A549 (cell line): Measurements from ENCODE around the gene MATN4. TPM values are rescaled to one million over a fixed set of nuclear protein-coding genes. Genes with fewer than 3 reads are reported as not detected.

Experiments
- ATAC-seq, 2 experiments: fragments of 200-7000 bp in 1 of 2; fragments of >200 bp in 1 of 2; cut with Nextera tagmentation in 1 of 2; cut with Tn5 transposase in 1 of 2; 3 replicates each; pipeline versions ENCODE4 v1.8.0 to v1.9.1; 2018 to 2020; ENCODE audit warnings: mild to moderate bottlenecking in 1 of 2, moderate library complexity in 1 of 2
- CTCF ChIA-PET: fragments of 300-600 bp; sonication (Branson Sonifier 250); formaldehyde crosslinking; extraction: SDS; loops from one replicate; lab custom pipeline; 2021; ENCODE audit warnings: antibody characterized with exemption, inconsistent platforms; lab: Yijun Ruan, JAX
- POLR2A ChIA-PET: fragments of 350-600 bp; formaldehyde crosslinking; extraction: SDS; loops from one replicate; lab custom pipeline; 2021; ENCODE audit warnings: antibody characterized with exemption, inconsistent platforms; lab: Yijun Ruan, JAX
- DNase-seq, 2 experiments: peaks; one replicate each; pipeline versions ENCODE4 v3.0.0 to v3.0.0-alpha.2; 2011 to 2016; ENCODE audit warnings: low read depth in 1 of 2, low spot score in 1 of 2
- FAIRE-seq: peaks from 2 replicates; lab custom pipeline; 2011; peaks lifted over from hg19 to GRCh38; lab: Jason Lieb, UNC
- H3K27ac ChIP-seq, 2 experiments: fragments of >200 bp; sonication (Bioruptor Twin); formaldehyde crosslinking; 3 replicates each; pipeline ENCODE4 v1.5.1; 2016 to 2017
- H3K4me1 ChIP-seq: fragments of >200 bp; sonication (Bioruptor Twin); formaldehyde crosslinking; 3 replicates; pipeline ENCODE4 v1.6.1; 2016
- H3K4me2 ChIP-seq: fragments of >200 bp; sonication (Bioruptor Twin); formaldehyde crosslinking; 3 replicates; pipeline ENCODE4 v1.6.1; 2016
- H3K4me3 ChIP-seq: fragments of >200 bp; sonication (Bioruptor Twin); formaldehyde crosslinking; 3 replicates; pipeline ENCODE4 v1.5.1; 2016
- H3K9me3 ChIP-seq: fragments of >200 bp; sonication (Bioruptor Twin); formaldehyde crosslinking; 3 replicates; pipeline ENCODE4 v1.6.1; 2016
- CBX2 ChIP-seq: fragments of 200-600 bp; sonication (generic); IDR thresholded peaks from 2 replicates; pipeline ENCODE4 v1.6.1; 2016; ENCODE audit warnings: low read depth, mild to moderate bottlenecking, borderline replicate concordance
- CHD4 ChIP-seq: fragments of 200-600 bp; sonication (generic); IDR thresholded peaks from 2 replicates; pipeline ENCODE4 v1.6.1; 2016; ENCODE audit warnings: antibody characterized with exemption, mild to moderate bottlenecking, borderline replicate concordance
- ELK1 ChIP-seq: fragments of 150-350 bp; IDR thresholded peaks from 2 replicates; pipeline ENCODE4 v1.6.1; 2014; ENCODE audit warnings: low read depth, mild to moderate bottlenecking, low read length
- EP300 ChIP-seq, 2 experiments: fragments of >200 bp; sonication (Bioruptor Twin); formaldehyde crosslinking; IDR thresholded peaks; 2 replicates in 1 of 2; 3 replicates in 1 of 2; pipeline ENCODE4 v1.6.1; 2016 to 2017
- ESRRA ChIP-seq: fragments of 150-350 bp; IDR thresholded peaks from 2 replicates; pipeline ENCODE4 v1.6.1; 2014; ENCODE audit warnings: mild to moderate bottlenecking, low read length, borderline replicate concordance
- GATA3 ChIP-seq: IDR thresholded peaks from 2 replicates; pipeline ENCODE4 v1.6.1; 2012; ENCODE audit warnings: borderline replicate concordance
- HEYL ChIP-seq: fragments of 250-450 bp; sonication (Bioruptor Pico); IDR thresholded peaks from 2 replicates; pipeline ENCODE4 v1.8.0; 2021; ENCODE audit warnings: mild to moderate bottlenecking, moderate library complexity
- HOXA7 ChIP-seq: fragments of 250-450 bp; sonication (Bioruptor Pico); IDR thresholded peaks from 2 replicates; pipeline ENCODE4 v1.5.0; 2020; ENCODE audit warnings: mild to moderate bottlenecking, moderate library complexity
- JUN ChIP-seq, 2 experiments: fragments of >200 bp; sonication (Bioruptor Twin); formaldehyde crosslinking; IDR thresholded peaks; 2 replicates in 1 of 2; 3 replicates in 1 of 2; pipeline ENCODE4 v1.6.1; 2016 to 2017
- JUNB ChIP-seq: fragments of >200 bp; sonication (Bioruptor Twin); formaldehyde crosslinking; IDR thresholded peaks from 2 replicates; pipeline ENCODE4 v1.6.1; 2016
- MAFK ChIP-seq: fragments of 450-650 bp; IDR thresholded peaks from 2 replicates; pipeline ENCODE4 v1.6.1; 2014; ENCODE audit not compliant: partially characterized antibody
- MAX ChIP-seq: IDR thresholded peaks from 2 replicates; pipeline ENCODE4 v1.6.1; 2012
- MYC ChIP-seq: IDR thresholded peaks from 2 replicates; pipeline ENCODE4 v1.6.1; 2012; ENCODE audit warnings: mild to moderate bottlenecking, inconsistent platforms, low read length, improper control_type of control experiment, borderline replicate concordance
- NR3C1 ChIP-seq: fragments of >200 bp; sonication (Bioruptor Twin); formaldehyde crosslinking; IDR thresholded peaks from 3 replicates; pipeline ENCODE4 v1.6.1; 2017
- PHF8 ChIP-seq: fragments of 200-600 bp; sonication (generic); IDR thresholded peaks from 2 replicates; pipeline ENCODE4 v1.6.1; 2016; ENCODE audit warnings: low read depth, mild to moderate bottlenecking, antibody characterized with exemption, moderate library complexity, borderline replicate concordance
- POLR2AphosphoS2 ChIP-seq: conservative IDR thresholded peaks from 2 replicates; pipeline ENCODE4 v1.6.1; 2012; ENCODE audit warnings: low read length, improper control_type of control experiment, inconsistent platforms
- RAD21 ChIP-seq, 2 experiments: fragments of >200 bp in 1 of 2; sonication (Bioruptor Twin) in 1 of 2; formaldehyde crosslinking in 1 of 2; IDR thresholded peaks in 1 of 2; conservative IDR thresholded peaks in 1 of 2; 2 replicates in 1 of 2; 3 replicates in 1 of 2; pipeline ENCODE4 v1.6.1; 2012 to 2018; ENCODE audit warnings: inconsistent platforms in 1 of 2
- RARB ChIP-seq: fragments of 250-450 bp; sonication (Bioruptor Pico); IDR thresholded peaks from 2 replicates; pipeline ENCODE4 v1.8.0; 2021; ENCODE audit warnings: mild to moderate bottlenecking, moderate library complexity
- RFX5 ChIP-seq: fragments of 450-650 bp; IDR thresholded peaks from 2 replicates; pipeline ENCODE4 v1.7.1; 2014; ENCODE audit warnings: antibody characterized with exemption, mild to moderate bottlenecking, moderate library complexity
- SMC3 ChIP-seq: fragments of >200 bp; sonication (Bioruptor Twin); formaldehyde crosslinking; IDR thresholded peaks from 3 replicates; pipeline ENCODE4 v1.6.1; 2018; ENCODE audit warnings: inconsistent platforms
- TFCP2L1 ChIP-seq: fragments of 250-450 bp; sonication (Bioruptor Pico); IDR thresholded peaks from 2 replicates; pipeline ENCODE4 v1.5.0; 2021; ENCODE audit warnings: mild to moderate bottlenecking
- ZFP36 ChIP-seq: fragments of 450-650 bp; IDR thresholded peaks from 2 replicates; pipeline ENCODE4 v1.6.1; 2014; ENCODE audit warnings: borderline replicate concordance; ENCODE audit not compliant: partially characterized antibody
- ZSCAN20 ChIP-seq: fragments of 250-450 bp; sonication (Bioruptor Pico); IDR thresholded peaks from 2 replicates; pipeline ENCODE4 v1.8.0; 2022; ENCODE audit warnings: mild to moderate bottlenecking, moderate library complexity
- WGBS: methylation state at CpG from one replicate; pipeline ENCODE4 v1.1.6; 2017; ENCODE audit errors: missing lambda C conversion rate; 5-methylcytosine and 5-hydroxymethylcytosine counted together
- polyA plus RNA-seq, 4 experiments: library from polyadenylated mRNA; depleted of rRNA in 3 of 4; stranded (reverse); fragments of >200 nt; fragmentation: RNase III in 1 of 4; extraction: RNeasy Plus Mini Kit Qiagen cat#74134 plus additional on column Dnase treatment in 1 of 4; gene quantifications; 2 replicates in 3 of 4; 3 replicates in 1 of 4; pipeline ENCODE4 v1.2.3, GENCODE V29; 2011 to 2017
- TF ChIP-seq, protein P1 (sequence below): fragments of 250-450 bp; sonication (Bioruptor Pico); IDR thresholded peaks from 2 replicates; pipeline ENCODE4 v1.5.0; 2021; ENCODE audit warnings: mild to moderate bottlenecking, moderate library complexity, borderline replicate concordance
- TF ChIP-seq, protein P2 (sequence below): fragments of >200 bp; sonication (Bioruptor Twin); formaldehyde crosslinking; IDR thresholded peaks from 3 replicates; pipeline ENCODE4 v1.5.1; 2016
- TF ChIP-seq, protein P3 (sequence below): fragments of >200 bp; sonication (Bioruptor Twin); formaldehyde crosslinking; IDR thresholded peaks from 3 replicates; pipeline ENCODE4 v1.6.1; 2016

The MATN4 gene
- polyA plus RNA-seq, 2 of the 4 experiments (the other 2 are of a cell fraction), result 0.04 to 0.05 TPM

GRCh38 chr20:45304464-45304999, 3.6 kb downstream of the MATN4 start:
- H3K9me3 ChIP-seq, result no peaks in the 10 kb centered on the region
- POLR2A ChIA-PET, result interaction anchor here (0.6 kb wide), 1 partner anchor 18 kb away, joined by 3 read pairs; no protein-coding TSS in a partner anchor
- CTCF ChIA-PET, result interaction anchor here (0.7 to 4.7 kb wide), 11 partner anchors 10 to 466 kb away, joined by 3 to 77 read pairs (median 6); no protein-coding TSS in a partner anchor

DNA sequence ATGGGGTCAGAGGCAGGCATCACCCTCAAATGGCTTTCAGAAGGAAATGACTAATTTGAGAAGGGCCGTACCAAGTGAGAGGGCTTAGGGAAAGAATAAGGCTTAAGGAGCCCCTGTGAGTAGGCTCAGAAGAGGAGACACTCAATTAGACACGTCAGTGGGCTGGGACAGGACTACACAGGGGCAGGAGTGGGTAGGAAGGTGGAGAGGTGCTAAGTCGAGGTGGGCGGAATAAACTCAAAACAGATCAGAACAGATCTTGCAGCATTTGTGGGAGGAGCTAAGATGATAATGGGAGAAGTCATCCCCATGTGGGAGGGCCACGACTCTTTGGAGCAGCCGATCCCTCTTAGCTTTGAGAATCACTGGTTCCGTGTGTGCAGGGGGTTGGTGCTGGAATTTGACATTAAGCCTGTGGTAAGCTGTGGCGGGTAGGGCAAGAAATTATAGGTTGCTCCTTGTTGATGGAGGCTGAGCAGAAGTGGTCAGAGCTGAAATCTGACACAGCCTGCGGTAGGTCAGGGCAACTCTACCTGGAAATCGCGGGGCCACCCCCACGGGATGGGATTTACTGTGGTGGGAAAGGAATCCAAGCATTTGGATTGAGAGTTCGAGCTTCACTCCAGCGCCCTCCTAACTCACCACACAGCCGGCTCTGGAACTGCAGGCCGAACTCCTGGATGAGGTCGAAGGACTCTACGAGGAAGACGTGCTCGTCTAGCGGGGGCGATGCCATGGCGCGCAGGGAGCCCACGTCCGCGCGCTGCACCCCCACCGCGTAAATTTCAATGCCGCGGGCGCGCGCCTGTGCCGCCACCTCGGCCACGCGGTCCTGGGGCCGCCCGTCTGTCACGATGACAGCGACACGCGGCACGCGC, 4.3 kb downstream of the MATN4 start:
- H3K4me2 ChIP-seq, result no peak overlapping the region
- ATAC-seq, result no peak
- CTCF ChIA-PET, result interaction anchor here (0.7 to 4.7 kb wide), 11 partner anchors 8 to 467 kb away, joined by 3 to 77 read pairs (median 4); no protein-coding TSS in a partner anchor
- no peak for FAIRE-seq
- H3K4me3 ChIP-seq, result no peak overlapping the region
- H3K4me1 ChIP-seq, result no peaks in the 10 kb centered on the region
- H3K9me3 ChIP-seq, result no peaks in the 10 kb centered on the region
- H3K27ac ChIP-seq, result no peak overlapping the region
- TF ChIP-seq RARB (CRISPR knock-in tag) (no peak), TFCP2L1 (CRISPR knock-in tag) (no peak), ZFP36 (no peak), HOXA7 (no peak), MAFK (no peak), ZSCAN20 (no peak), POLR2AphosphoS2 (no peak)
- TF ChIP-seq, protein P1, sequence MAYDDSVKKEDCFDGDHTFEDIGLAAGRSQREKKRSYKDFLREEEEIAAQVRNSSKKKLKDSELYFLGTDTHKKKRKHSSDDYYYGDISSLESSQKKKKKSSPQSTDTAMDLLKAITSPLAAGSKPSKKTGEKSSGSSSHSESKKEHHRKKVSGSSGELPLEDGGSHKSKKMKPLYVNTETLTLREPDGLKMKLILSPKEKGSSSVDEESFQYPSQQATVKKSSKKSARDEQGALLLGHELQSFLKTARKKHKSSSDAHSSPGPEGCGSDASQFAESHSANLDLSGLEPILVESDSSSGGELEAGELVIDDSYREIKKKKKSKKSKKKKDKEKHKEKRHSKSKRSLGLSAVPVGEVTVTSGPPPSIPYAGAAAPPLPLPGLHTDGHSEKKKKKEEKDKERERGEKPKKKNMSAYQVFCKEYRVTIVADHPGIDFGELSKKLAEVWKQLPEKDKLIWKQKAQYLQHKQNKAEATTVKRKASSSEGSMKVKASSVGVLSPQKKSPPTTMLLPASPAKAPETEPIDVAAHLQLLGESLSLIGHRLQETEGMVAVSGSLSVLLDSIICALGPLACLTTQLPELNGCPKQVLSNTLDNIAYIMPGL (CRISPR knock-in tag), result no peak
- TF ChIP-seq, all 56 proteins: peak for 0
- DNase-seq, result no peak
- WGBS, result 86% methylated on average over 46 of the region's 47 CpGs
- POLR2A ChIA-PET, result interaction anchor here (1.5 kb wide), 1 partner anchor 10 kb away, joined by 4 read pairs; no protein-coding TSS in a partner anchor

More at GRCh38 chr20:45304464-45304999, 3.6 kb downstream of the MATN4 start:
- FAIRE-seq (no peak), ATAC-seq (no peak), DNase-seq (no peak)
- TF ChIP-seq, protein P2, sequence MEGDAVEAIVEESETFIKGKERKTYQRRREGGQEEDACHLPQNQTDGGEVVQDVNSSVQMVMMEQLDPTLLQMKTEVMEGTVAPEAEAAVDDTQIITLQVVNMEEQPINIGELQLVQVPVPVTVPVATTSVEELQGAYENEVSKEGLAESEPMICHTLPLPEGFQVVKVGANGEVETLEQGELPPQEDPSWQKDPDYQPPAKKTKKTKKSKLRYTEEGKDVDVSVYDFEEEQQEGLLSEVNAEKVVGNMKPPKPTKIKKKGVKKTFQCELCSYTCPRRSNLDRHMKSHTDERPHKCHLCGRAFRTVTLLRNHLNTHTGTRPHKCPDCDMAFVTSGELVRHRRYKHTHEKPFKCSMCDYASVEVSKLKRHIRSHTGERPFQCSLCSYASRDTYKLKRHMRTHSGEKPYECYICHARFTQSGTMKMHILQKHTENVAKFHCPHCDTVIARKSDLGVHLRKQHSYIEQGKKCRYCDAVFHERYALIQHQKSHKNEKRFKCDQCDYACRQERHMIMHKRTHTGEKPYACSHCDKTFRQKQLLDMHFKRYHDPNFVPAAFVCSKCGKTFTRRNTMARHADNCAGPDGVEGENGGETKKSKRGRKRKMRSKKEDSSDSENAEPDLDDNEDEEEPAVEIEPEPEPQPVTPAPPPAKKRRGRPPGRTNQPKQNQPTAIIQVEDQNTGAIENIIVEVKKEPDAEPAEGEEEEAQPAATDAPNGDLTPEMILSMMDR, result no peak
- no peak for TF ChIP-seq GATA3
- no peak for TF ChIP-seq HEYL (CRISPR knock-in tag)
- no peak for TF ChIP-seq CHD4
- no peak for TF ChIP-seq RARB (CRISPR knock-in tag)
- no peak for TF ChIP-seq EP300 (IDR thresholded peaks at IDR 0.05)
- no peak for TF ChIP-seq MYC
- TF ChIP-seq RFX5, result no peak
- no peak for TF ChIP-seq NR3C1
- no peak for TF ChIP-seq ESRRA
- TF ChIP-seq JUNB, result no peak
- no peak for TF ChIP-seq ZFP36
- H3K4me1 ChIP-seq, result no peaks in the 10 kb centered on the region
- no peak overlapping the region for H3K4me2 ChIP-seq
- WGBS, result 91% methylated on average over 41 of the region's 43 CpGs
- no peak overlapping the region for H3K4me3 ChIP-seq
- no peak overlapping the region for H3K27ac ChIP-seq

DNA sequence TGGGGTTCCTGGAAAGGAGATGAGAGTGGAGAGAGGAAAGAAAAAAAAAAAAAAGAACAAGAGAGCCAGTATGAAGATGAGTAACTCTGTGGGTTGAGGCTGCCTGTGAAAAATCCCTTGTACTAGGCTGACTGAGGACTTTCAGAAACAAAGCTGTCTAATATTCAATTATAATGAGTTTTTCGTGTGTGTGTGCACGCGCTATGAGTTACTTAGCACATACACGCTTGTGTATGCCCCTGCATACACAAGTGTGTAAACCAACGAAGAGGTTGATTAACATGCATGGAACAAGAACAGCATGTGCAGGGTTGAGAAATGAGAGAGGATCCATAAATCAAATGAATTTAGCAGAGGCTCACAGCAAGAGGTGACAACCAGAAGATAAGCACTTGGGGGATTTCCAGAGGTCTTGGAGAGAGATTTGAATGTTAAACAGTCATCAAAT, 6.3 kb downstream of the MATN4 start:
- ChIA-PET CTCF (interaction anchor here (0.7 to 4.7 kb wide), 9 partner anchors 10 to 469 kb away, joined by 3 to 77 read pairs (median 8); no protein-coding TSS in a partner anchor), POLR2A (no interaction called here)
- no peak overlapping the region for H3K4me2 ChIP-seq
- 68% methylated on average over 5 of the region's 5 CpGs for WGBS
- no peak overlapping the region for H3K27ac ChIP-seq
- ATAC-seq, result no peak
- no peak overlapping the region for H3K4me3 ChIP-seq
- DNase-seq, result no peak
- no peaks in the 10 kb centered on the region for H3K4me1 ChIP-seq
- no peak for FAIRE-seq
- H3K9me3 ChIP-seq, result no peaks in the 10 kb centered on the region
- TF ChIP-seq HEYL (CRISPR knock-in tag), result no peak
- no peak for TF ChIP-seq RAD21 (conservative IDR thresholded peaks at IDR 0.05 in 1 of 2, IDR thresholded peaks at IDR 0.05 in 1 of 2)
- TF ChIP-seq RARB (CRISPR knock-in tag), result no peak
- TF ChIP-seq CBX2, result no peak
- TF ChIP-seq HOXA7, result no peak
- no peak for TF ChIP-seq JUNB
- no peak for TF ChIP-seq ELK1
- TF ChIP-seq, protein P3, sequence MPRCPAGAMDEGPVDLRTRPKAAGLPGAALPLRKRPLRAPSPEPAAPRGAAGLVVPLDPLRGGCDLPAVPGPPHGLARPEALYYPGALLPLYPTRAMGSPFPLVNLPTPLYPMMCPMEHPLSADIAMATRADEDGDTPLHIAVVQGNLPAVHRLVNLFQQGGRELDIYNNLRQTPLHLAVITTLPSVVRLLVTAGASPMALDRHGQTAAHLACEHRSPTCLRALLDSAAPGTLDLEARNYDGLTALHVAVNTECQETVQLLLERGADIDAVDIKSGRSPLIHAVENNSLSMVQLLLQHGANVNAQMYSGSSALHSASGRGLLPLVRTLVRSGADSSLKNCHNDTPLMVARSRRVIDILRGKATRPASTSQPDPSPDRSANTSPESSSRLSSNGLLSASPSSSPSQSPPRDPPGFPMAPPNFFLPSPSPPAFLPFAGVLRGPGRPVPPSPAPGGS, result no peak
- no peak for TF ChIP-seq SMC3
- TF ChIP-seq PHF8, result no peak
- no peak for TF ChIP-seq MAX
- TF ChIP-seq JUN (IDR thresholded peaks at IDR 0.05), result no peak
